ENCODE measurements around the gene KDM3A.

DNA sequence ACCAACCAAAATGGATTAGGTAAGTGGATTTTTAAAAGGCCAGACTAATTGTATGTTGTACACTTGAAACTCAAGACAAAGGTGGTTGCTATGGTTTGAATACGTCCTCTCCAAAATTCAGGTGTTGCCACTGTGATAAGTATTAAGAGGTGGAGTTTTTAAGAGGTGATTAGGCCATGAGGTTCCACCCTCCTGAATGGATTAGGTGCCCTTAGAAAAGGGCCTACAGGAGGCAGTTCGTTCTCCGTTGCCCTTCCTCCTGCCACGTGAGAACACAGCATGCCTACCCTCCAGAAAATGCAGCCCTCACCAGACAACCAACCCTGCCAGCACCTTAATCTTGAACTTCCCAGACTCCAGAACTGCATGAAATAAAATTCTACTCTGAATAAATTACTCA, 70.9 kb downstream of the KDM3A start:
- TF ChIP-seq POLR2AphosphoS5 (IDR thresholded peaks at IDR 0.05; ENCODE audit: low read depth, low read length), result no peak
- no peak for TF ChIP-seq TAF1 (IDR thresholded peaks at IDR 0.05; ENCODE audit: borderline replicate concordance, low read depth, low read length)
- TF ChIP-seq FOSL2 (IDR thresholded peaks at IDR 0.05; ENCODE audit: borderline replicate concordance, low read depth), result no peak
- TF ChIP-seq, protein P1, sequence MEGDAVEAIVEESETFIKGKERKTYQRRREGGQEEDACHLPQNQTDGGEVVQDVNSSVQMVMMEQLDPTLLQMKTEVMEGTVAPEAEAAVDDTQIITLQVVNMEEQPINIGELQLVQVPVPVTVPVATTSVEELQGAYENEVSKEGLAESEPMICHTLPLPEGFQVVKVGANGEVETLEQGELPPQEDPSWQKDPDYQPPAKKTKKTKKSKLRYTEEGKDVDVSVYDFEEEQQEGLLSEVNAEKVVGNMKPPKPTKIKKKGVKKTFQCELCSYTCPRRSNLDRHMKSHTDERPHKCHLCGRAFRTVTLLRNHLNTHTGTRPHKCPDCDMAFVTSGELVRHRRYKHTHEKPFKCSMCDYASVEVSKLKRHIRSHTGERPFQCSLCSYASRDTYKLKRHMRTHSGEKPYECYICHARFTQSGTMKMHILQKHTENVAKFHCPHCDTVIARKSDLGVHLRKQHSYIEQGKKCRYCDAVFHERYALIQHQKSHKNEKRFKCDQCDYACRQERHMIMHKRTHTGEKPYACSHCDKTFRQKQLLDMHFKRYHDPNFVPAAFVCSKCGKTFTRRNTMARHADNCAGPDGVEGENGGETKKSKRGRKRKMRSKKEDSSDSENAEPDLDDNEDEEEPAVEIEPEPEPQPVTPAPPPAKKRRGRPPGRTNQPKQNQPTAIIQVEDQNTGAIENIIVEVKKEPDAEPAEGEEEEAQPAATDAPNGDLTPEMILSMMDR (IDR thresholded peaks at IDR 0.05), result no peak
- no peak for TF ChIP-seq USF2 (IDR thresholded peaks at IDR 0.05; ENCODE audit: borderline replicate concordance, low read depth, low read length)
- TF ChIP-seq RFX5 (IDR thresholded peaks at IDR 0.05; ENCODE audit: low read length), result no peak
- TF ChIP-seq SMC3 (IDR thresholded peaks at IDR 0.05; ENCODE audit: low read depth, low read length), result no peak
- TF ChIP-seq RCOR1 (IDR thresholded peaks at IDR 0.05; ENCODE audit: low read length), result no peak
